ENCODE results near the gene STK36. TPM values are rescaled to one million over a fixed set of nuclear protein-coding genes. Genes with fewer than 3 reads are reported as not detected.
A peak's percentile ranks its signal among the peaks of the same experiment; 100 is the strongest.

The STK36 gene
- total RNA-seq, 4 donors from 2014 or later: 5.8 to 27.8 (median 10.4) TPM

GRCh38 chr2:218659988-218660358 is 11.9 kb upstream of the STK36 start:
- WGBS, 2 donors: 10 to 12% methylated on average over 8 of the region's 8 CpGs
- peak overlapping the region; percentile 68 to 93 (median 88) for H3K4me3 ChIP-seq
- peaks cover 14 to 66% (median 27%) of the 10 kb centered on the region in 3 donors for H3K36me3 ChIP-seq
- DNase-seq: no peak
- TF ChIP-seq POLR2A (IDR thresholded peaks at IDR 0.05) (no peak), CTCF (IDR thresholded peaks at IDR 0.05) (no peak)
- H3K27ac ChIP-seq: peak overlapping the region; percentile 68 to 89 (median 85)
- no peaks in the 10 kb centered on the region for H3K9me3 ChIP-seq
- peaks cover 10 to 29% (median 17%) of the 10 kb centered on the region in 3 donors for H3K4me1 ChIP-seq
- H3K27me3 ChIP-seq: no peaks in the 10 kb centered on the region
- intact Hi-C loops (cut with DNase I): loop anchor here (10.0 kb wide), 1 partner anchor 255 kb away; no protein-coding TSS in a partner anchor

GRCh38 chr2:218662377-218662776 is 9.5 kb upstream of the STK36 start:
- DNase-seq: no peak
- no peaks in the 10 kb centered on the region for H3K9me3 ChIP-seq
- H3K27ac ChIP-seq: no peak overlapping the region
- 73 to 88% methylated on average over 4 to 7 of the region's 7 CpGs for WGBS, 2 donors
- peaks cover 10 to 28% (median 17%) of the 10 kb centered on the region in 3 donors for H3K4me1 ChIP-seq
- H3K27me3 ChIP-seq: no peaks in the 10 kb centered on the region
- no peak overlapping the region for H3K4me3 ChIP-seq
- H3K36me3 ChIP-seq: peaks cover 19 to 65% (median 41%) of the 10 kb centered on the region in 3 donors
- no peak for TF ChIP-seq POLR2A (IDR thresholded peaks at IDR 0.05)
- no peak for TF ChIP-seq CTCF (IDR thresholded peaks at IDR 0.05)
- intact Hi-C loops (cut with DNase I): no loop called here

- no peak overlapping the region for H3K4me3 ChIP-seq
- no peaks in the 10 kb centered on the region for H3K9me3 ChIP-seq
- no peaks in the 10 kb centered on the region for H3K27me3 ChIP-seq
- intact Hi-C loops (cut with DNase I): no loop called here
- no peak for DNase-seq
- WGBS, 2 donors: 87 to 100% methylated on average over 3 to 6 of the region's 10 CpGs
- TF ChIP-seq POLR2A (IDR thresholded peaks at IDR 0.05): no peak
- H3K27ac ChIP-seq: no peak overlapping the region
- H3K4me1 ChIP-seq: peaks cover 10 to 24% (median 17%) of the 10 kb centered on the region in 3 donors
- H3K36me3 ChIP-seq: peaks cover 24 to 66% (median 46%) of the 10 kb centered on the region in 3 donors
These were observed 9.1 kb upstream of the STK36 start for GRCh38 chr2:218662827-218663226.

- 89% methylated on average over 10 of the region's 15 CpGs; no CpG with 5 or more reads in 1 of the 2 donors for WGBS, 2 donors
These were observed 8.0 kb upstream of the STK36 start for GRCh38 chr2:218663901-218664300.

GRCh38 chr2:218664653-218665052 is 7.2 kb upstream of the STK36 start:
- no peaks in the 10 kb centered on the region for H3K27me3 ChIP-seq
- WGBS, 2 donors: 100% methylated on average over 1 to 6 of the region's 7 CpGs
- no peaks in the 10 kb centered on the region for H3K9me3 ChIP-seq
- H3K27ac ChIP-seq: no peak overlapping the region
- intact Hi-C loops (cut with DNase I): no loop called here
- DNase-seq: no peak
- peaks cover 28 to 83% (median 47%) of the 10 kb centered on the region in 3 donors for H3K36me3 ChIP-seq
- H3K4me1 ChIP-seq: peaks cover 0 to 14% (median 9%) of the 10 kb centered on the region in 3 donors
- no peak overlapping the region for H3K4me3 ChIP-seq
- TF ChIP-seq POLR2A (IDR thresholded peaks at IDR 0.05): no peak
- no peak for TF ChIP-seq CTCF (IDR thresholded peaks at IDR 0.05)

More at GRCh38 chr2:218663901-218664300, 8.0 kb upstream of the STK36 start:
- TF ChIP-seq POLR2A (IDR thresholded peaks at IDR 0.05) (no peak), CTCF (IDR thresholded peaks at IDR 0.05) (no peak)
- Histone ChIP-seq H3K4me1 (peaks cover under 1 to 13% (median 9%) of the 10 kb centered on the region in 3 donors), H3K9me3 (no peaks in the 10 kb centered on the region), H3K27me3 (no peaks in the 10 kb centered on the region), H3K4me3 (no peak overlapping the region), H3K36me3 (peaks cover 28 to 77% (median 47%) of the 10 kb centered on the region in 3 donors), H3K27ac (no peak overlapping the region)
- no peak for DNase-seq
- intact Hi-C loops (cut with DNase I): no loop called here
